K562 (cell line): ENCODE results near the gene C1QTNF3.

Experiments used
- CBX5 ChIP-seq: IDR thresholded peaks from 2 replicates; pipeline ENCODE4 v1.6.1; 2014; ENCODE audit warnings: low read depth, borderline replicate concordance
- ELF2 ChIP-seq: fragments of 250-450 bp; sonication (Bioruptor Pico); IDR thresholded peaks from 2 replicates; pipeline ENCODE4 v1.5.0; 2021; ENCODE audit warnings: mild to moderate bottlenecking
- POLR2AphosphoS5 ChIP-seq: IDR thresholded peaks from 2 replicates; pipeline ENCODE4 v1.6.1; 2011; ENCODE audit warnings: mild to moderate bottlenecking, low read depth, low read length, moderate library complexity; ENCODE audit not compliant: control insufficient read depth, insufficient read depth

- no peak for TF ChIP-seq ELF2
- no peak for TF ChIP-seq CBX5
- TF ChIP-seq POLR2AphosphoS5, result no peak
These were observed 31.5 kb downstream of the C1QTNF3 start for GRCh38 chr5:34011536-34011935.
